Measurements from ENCODE around the gene MAP3K13. TPM values are rescaled to one million over a fixed set of nuclear protein-coding genes. Genes with fewer than 3 reads are reported as not detected.
A peak's percentile ranks its signal among the peaks of the same experiment; 100 is the strongest.

The MAP3K13 gene
- total and polyA plus RNA-seq, 4 experiments from 2014 or later = 8.7 to 47.9 (median 25.4) TPM

DNA sequence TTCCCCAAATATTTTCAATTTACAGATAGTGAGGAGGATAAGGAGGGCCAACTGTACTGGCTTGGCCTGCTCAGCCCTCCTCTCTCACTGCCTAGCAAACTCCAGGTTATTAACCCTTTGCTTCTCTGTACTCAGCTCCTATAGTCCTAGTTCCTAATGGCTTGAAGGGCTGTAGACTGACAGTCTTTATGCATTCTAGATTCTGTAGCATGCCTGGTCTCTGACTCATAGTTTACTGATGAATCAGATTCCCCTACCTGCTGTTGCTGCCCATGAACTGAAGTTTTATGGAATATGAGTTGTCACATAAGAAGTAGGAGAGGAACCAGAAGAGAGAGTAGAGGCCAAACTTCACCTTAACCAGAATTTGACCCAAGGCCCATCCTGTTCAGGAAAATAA lies 27.1 kb upstream of the MAP3K13 start:
- H3K36me3 ChIP-seq (ENCODE audit: insufficient read depth, low read length) = no peaks in the 10 kb centered on the region
- intact Hi-C loops (cut with micrococcal nuclease) = no loop called here
- Mint-ChIP-seq H3K4me3 (no peak overlapping the region), H3K4me1 (no peaks in the 10 kb centered on the region), H3K27me3 (no peaks in the 10 kb centered on the region), H3K9me3 (no peaks in the 10 kb centered on the region), H3K36me3 (no peaks in the 10 kb centered on the region), H3K27ac (no peak overlapping the region)
- H3K27ac ChIP-seq (ENCODE audit: low read depth, low read length) = no peak overlapping the region
- no peaks in the 10 kb centered on the region for H3K4me1 ChIP-seq (ENCODE audit: insufficient read depth, low read length)
- H3K27me3 ChIP-seq (ENCODE audit: insufficient read depth, low read length) = no peaks in the 10 kb centered on the region
- DNase-seq = no peak
- CTCF ChIA-PET (ENCODE audit: partially characterized antibody) = no interaction called here
- no peak overlapping the region for H3K4me3 ChIP-seq (ENCODE audit: low read length in 2 of 2)
- POLR2A ChIA-PET (ENCODE audit: partially characterized antibody) = no interaction called here
- no peaks in the 10 kb centered on the region for H3K9me3 ChIP-seq (ENCODE audit: control insufficient read depth in 1 of 2, low read length in 2 of 2)

DNA sequence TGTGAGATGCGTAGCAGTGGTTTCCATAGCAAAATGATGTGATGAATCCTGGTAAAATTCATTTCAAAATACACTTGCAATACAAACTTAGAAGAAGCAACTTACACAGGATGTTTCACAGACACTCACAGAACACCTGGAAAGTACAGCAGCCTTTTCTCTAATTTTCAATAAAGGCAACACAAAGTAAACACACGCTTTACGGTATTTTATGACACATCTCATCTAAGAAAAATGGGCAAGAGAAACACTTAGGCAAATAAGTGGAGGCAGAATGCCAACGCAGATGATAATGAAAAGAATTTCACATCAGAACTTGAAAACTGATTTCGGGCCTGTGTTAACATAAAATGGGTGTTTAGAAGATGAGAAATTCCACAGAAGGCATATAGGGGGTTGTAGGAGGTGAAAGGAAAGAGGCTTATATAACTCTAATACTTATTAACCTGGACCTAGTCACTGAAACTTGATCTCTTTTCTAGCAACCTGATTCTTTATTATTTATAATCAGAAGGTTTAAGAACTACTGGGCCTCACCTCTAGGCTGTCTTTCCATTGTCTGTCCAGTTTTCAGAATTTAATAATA lies 25.6 kb upstream of the MAP3K13 start:
- no peaks in the 10 kb centered on the region for H3K27me3 Mint-ChIP-seq
- DNase-seq = no peak
- intact Hi-C loops (cut with micrococcal nuclease) = no loop called here
- no peaks in the 10 kb centered on the region for H3K27me3 ChIP-seq (ENCODE audit: insufficient read depth, low read length)
- CTCF ChIA-PET (ENCODE audit: partially characterized antibody) = no interaction called here
- H3K4me1 ChIP-seq (ENCODE audit: insufficient read depth, low read length) = no peaks in the 10 kb centered on the region
- no peak overlapping the region for H3K27ac ChIP-seq (ENCODE audit: low read depth, low read length)
- H3K4me3 Mint-ChIP-seq = no peak overlapping the region
- no peak overlapping the region for H3K4me3 ChIP-seq (ENCODE audit: low read length in 2 of 2)
- H3K4me1 Mint-ChIP-seq = peaks cover 0 to 3% (median 1%) of the 10 kb centered on the region in 4 donors
- H3K27ac Mint-ChIP-seq = no peak overlapping the region
- H3K36me3 Mint-ChIP-seq = no peaks in the 10 kb centered on the region
- no peaks in the 10 kb centered on the region for H3K9me3 Mint-ChIP-seq
- POLR2A ChIA-PET (ENCODE audit: partially characterized antibody) = no interaction called here
- no peaks in the 10 kb centered on the region for H3K9me3 ChIP-seq (ENCODE audit: control insufficient read depth in 1 of 2, low read length in 2 of 2)
- no peaks in the 10 kb centered on the region for H3K36me3 ChIP-seq (ENCODE audit: insufficient read depth, low read length)

DNA sequence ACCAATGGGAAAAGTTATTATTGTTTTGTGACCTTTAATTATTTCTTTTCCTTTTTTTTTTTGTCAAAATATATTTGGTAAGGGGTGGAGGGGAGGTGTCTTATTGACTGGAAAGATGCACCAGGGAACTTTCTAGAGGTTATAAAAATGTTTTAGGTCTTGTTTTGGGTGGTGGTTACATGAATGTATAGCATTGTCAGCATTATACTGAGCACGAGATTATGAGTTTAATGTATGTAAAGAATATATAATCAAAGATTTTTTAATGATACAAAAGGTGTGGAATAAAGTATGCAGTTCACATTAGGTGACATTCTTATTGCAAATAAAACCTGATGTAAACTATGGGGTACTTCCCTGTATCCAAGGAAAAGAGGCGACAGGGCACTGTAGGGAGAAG lies 23.0 kb upstream of the MAP3K13 start:
- DNase-seq = no peak
- CTCF ChIA-PET (ENCODE audit: partially characterized antibody) = no interaction called here
- Mint-ChIP-seq H3K9me3 (no peaks in the 10 kb centered on the region), H3K4me3 (no peak overlapping the region), H3K36me3 (no peaks in the 10 kb centered on the region), H3K27me3 (no peaks in the 10 kb centered on the region), H3K27ac (no peak overlapping the region), H3K4me1 (peaks cover 5 to 11% (median 8%) of the 10 kb centered on the region in 4 donors)
- H3K36me3 ChIP-seq (ENCODE audit: insufficient read depth, low read length) = no peaks in the 10 kb centered on the region
- peaks cover 7% of the 10 kb centered on the region for H3K4me1 ChIP-seq (ENCODE audit: insufficient read depth, low read length)
- H3K27me3 ChIP-seq (ENCODE audit: insufficient read depth, low read length) = no peaks in the 10 kb centered on the region
- H3K9me3 ChIP-seq (ENCODE audit: control insufficient read depth in 1 of 2, low read length in 2 of 2) = no peaks in the 10 kb centered on the region
- H3K27ac ChIP-seq (ENCODE audit: low read depth, low read length) = no peak overlapping the region
- intact Hi-C loops (cut with micrococcal nuclease) = no loop called here
- H3K4me3 ChIP-seq (ENCODE audit: low read length in 2 of 2) = no peak overlapping the region
- POLR2A ChIA-PET (ENCODE audit: partially characterized antibody) = no interaction called here

DNA sequence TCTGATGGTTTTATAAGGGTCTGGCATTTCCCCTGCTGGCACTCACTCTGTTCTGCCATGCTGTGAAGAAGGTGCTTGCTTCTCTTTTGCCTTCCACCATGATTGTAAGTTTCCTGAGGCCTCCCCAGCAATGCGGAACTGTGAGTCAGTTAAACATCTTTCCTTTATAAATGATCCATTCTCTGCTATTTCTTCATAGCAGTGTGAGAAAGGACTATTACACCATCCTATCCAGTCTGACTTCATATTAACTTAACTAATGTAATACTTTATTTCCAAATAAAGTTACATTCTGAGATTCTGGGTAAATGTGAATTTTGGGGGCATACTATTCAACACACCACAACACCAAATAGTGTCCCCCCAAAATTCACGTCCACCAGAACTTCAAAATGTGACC lies 22.2 kb upstream of the MAP3K13 start:
- Mint-ChIP-seq H3K36me3 (no peaks in the 10 kb centered on the region), H3K27ac (no peak overlapping the region), H3K4me1 (peaks cover 5 to 11% (median 8%) of the 10 kb centered on the region in 4 donors), H3K27me3 (no peaks in the 10 kb centered on the region), H3K9me3 (no peaks in the 10 kb centered on the region), H3K4me3 (no peak overlapping the region)
- Histone ChIP-seq H3K36me3 (ENCODE audit: insufficient read depth, low read length) (no peaks in the 10 kb centered on the region), H3K27me3 (ENCODE audit: insufficient read depth, low read length) (no peaks in the 10 kb centered on the region), H3K9me3 (ENCODE audit: control insufficient read depth in 1 of 2, low read length in 2 of 2) (no peaks in the 10 kb centered on the region), H3K27ac (ENCODE audit: low read depth, low read length) (no peak overlapping the region), H3K4me1 (ENCODE audit: insufficient read depth, low read length) (peaks cover 7% of the 10 kb centered on the region), H3K4me3 (ENCODE audit: low read length in 2 of 2) (no peak overlapping the region)
- ChIA-PET POLR2A (ENCODE audit: partially characterized antibody) (no interaction called here), CTCF (ENCODE audit: partially characterized antibody) (no interaction called here)
- intact Hi-C loops (cut with micrococcal nuclease) = no loop called here
- DNase-seq = no peak

DNA sequence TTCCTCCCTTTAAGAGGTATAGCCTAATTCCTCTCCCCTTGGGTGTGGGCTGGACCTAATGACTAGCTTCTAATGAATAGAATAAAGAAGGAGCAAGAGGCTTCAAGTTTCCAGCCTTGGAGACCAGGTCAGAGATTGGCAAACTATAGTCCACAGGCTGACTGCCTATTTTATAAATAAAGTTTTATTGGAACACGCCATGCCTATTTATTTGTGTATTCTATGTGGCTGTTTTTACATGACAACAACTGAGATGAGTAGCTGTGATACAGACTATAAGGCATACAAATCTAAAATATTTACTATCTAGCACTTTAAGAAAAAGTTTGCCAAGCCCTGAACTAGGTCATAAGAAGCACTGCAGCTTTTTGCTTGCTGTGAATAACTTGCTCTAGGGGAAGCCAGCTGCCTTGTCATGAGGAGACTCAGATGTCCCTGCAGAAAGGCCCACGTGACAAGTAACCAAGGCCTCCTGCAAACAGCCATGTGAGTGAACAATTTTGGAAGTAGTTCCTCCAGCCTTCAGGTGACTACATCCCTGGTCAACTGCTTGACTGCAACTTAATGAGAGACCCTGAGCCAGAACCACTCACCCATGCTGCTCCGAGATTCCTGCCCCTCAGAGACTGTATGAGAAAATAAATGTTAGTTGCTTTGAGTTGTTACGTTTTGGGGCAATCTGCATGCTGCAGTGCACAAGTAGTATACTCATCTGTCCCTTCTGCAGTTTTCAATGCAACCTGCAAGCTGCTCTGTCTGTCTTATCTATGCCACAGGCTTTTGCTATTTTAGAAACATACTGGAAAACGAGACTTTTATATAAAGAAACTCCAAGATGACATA lies 21.1 kb upstream of the MAP3K13 start:
- no peaks in the 10 kb centered on the region for H3K36me3 Mint-ChIP-seq
- Histone ChIP-seq H3K36me3 (ENCODE audit: insufficient read depth, low read length) (no peaks in the 10 kb centered on the region), H3K4me1 (ENCODE audit: insufficient read depth, low read length) (peaks cover 7% of the 10 kb centered on the region), H3K4me3 (ENCODE audit: low read length in 2 of 2) (no peak overlapping the region), H3K9me3 (ENCODE audit: control insufficient read depth in 1 of 2, low read length in 2 of 2) (no peaks in the 10 kb centered on the region), H3K27ac (ENCODE audit: low read depth, low read length) (no peak overlapping the region), H3K27me3 (ENCODE audit: insufficient read depth, low read length) (no peaks in the 10 kb centered on the region)
- no peak overlapping the region for H3K27ac Mint-ChIP-seq
- no peak for DNase-seq
- CTCF ChIA-PET (ENCODE audit: partially characterized antibody) = no interaction called here
- H3K4me1 Mint-ChIP-seq = peaks cover 5 to 11% (median 8%) of the 10 kb centered on the region in 4 donors
- intact Hi-C loops (cut with micrococcal nuclease) = no loop called here
- H3K4me3 Mint-ChIP-seq = no peak overlapping the region
- H3K27me3 Mint-ChIP-seq = no peaks in the 10 kb centered on the region
- POLR2A ChIA-PET (ENCODE audit: partially characterized antibody) = no interaction called here
- H3K9me3 Mint-ChIP-seq = no peaks in the 10 kb centered on the region

DNA sequence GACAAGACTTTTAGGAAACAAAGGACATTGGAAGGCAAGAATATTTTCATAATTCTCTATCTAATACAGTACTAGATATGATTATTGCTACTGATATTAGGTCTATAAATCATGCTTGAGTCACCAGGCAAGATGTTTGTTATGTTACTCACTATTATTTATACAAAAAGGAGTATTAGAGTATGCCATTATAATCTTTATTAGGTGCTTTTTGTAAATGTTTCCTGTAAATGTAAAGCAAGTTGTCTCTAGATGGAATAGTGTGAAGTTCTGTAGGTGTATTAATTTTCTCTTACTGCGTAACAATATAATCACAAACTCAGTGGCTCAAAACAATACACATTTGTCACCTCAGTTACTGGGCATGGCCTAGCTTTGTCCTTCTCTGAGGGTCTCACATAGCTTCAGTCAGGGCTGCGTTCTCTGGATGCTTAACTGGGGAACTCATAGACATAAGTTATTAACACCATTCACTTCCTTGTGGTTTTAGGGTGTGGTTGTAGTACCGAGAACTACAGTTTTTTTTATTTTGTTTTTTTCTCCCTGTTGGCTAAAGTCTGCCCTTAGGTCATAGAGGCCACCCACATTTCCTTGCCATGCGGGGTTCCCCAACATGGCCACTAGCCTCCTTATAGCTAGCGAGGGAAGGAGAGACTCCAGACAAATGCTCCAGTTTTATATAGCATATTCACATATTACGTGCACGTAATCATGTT lies 20.3 kb upstream of the MAP3K13 start:
- Mint-ChIP-seq H3K27me3 (no peaks in the 10 kb centered on the region), H3K9me3 (no peaks in the 10 kb centered on the region), H3K4me3 (no peak overlapping the region), H3K27ac (peak overlapping the region in 1 of 7 donors; percentile 21), H3K4me1 (peaks cover 5 to 11% (median 8%) of the 10 kb centered on the region in 4 donors), H3K36me3 (no peaks in the 10 kb centered on the region)
- Histone ChIP-seq H3K4me3 (ENCODE audit: low read length in 2 of 2) (no peak overlapping the region), H3K27me3 (ENCODE audit: insufficient read depth, low read length) (no peaks in the 10 kb centered on the region), H3K9me3 (ENCODE audit: control insufficient read depth in 1 of 2, low read length in 2 of 2) (no peaks in the 10 kb centered on the region), H3K4me1 (ENCODE audit: insufficient read depth, low read length) (peaks cover 7% of the 10 kb centered on the region), H3K27ac (ENCODE audit: low read depth, low read length) (no peak overlapping the region), H3K36me3 (ENCODE audit: insufficient read depth, low read length) (no peaks in the 10 kb centered on the region)
- intact Hi-C loops (cut with micrococcal nuclease) = no loop called here
- CTCF ChIA-PET (ENCODE audit: partially characterized antibody) = no interaction called here
- no peak for DNase-seq
- POLR2A ChIA-PET (ENCODE audit: partially characterized antibody) = no interaction called here

DNA sequence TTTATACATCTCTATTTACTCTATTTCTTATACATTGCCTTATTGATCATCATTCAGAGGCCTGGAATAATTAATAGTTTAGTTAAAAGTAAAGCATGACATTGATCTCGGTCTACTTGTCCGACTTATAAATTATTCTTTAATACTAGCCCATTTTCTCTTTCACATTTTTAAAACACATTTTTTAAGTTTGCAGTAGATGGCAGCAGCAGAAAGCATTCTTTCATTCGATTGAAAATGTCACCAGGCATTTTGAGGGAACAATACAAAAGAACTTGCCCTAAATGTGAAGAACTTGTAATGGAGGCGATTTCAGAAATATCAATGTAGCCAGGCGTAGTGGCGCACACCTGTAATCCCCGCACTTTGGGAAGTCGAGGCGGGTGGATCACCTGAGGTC lies 15.5 kb upstream of the MAP3K13 start:
- no peaks in the 10 kb centered on the region for H3K27me3 ChIP-seq (ENCODE audit: insufficient read depth, low read length)
- no peaks in the 10 kb centered on the region for H3K36me3 Mint-ChIP-seq
- H3K9me3 ChIP-seq (ENCODE audit: control insufficient read depth in 1 of 2, low read length in 2 of 2) = no peaks in the 10 kb centered on the region
- peaks cover 7% of the 10 kb centered on the region for H3K4me1 ChIP-seq (ENCODE audit: insufficient read depth, low read length)
- CTCF ChIA-PET (ENCODE audit: partially characterized antibody) = no interaction called here
- no peak overlapping the region for H3K4me3 ChIP-seq (ENCODE audit: low read length in 2 of 2)
- peaks cover 0 to 11% of the 10 kb centered on the region in 2 donors for H3K27me3 Mint-ChIP-seq
- intact Hi-C loops (cut with micrococcal nuclease) = no loop called here
- H3K4me1 Mint-ChIP-seq = peaks cover 5 to 7% (median 6%) of the 10 kb centered on the region in 4 donors
- H3K4me3 Mint-ChIP-seq = no peak overlapping the region
- no peak for DNase-seq
- POLR2A ChIA-PET (ENCODE audit: partially characterized antibody) = no interaction called here
- no peak overlapping the region for H3K27ac Mint-ChIP-seq
- H3K36me3 ChIP-seq (ENCODE audit: insufficient read depth, low read length) = no peaks in the 10 kb centered on the region
- peaks cover 0 to 6% (median 0%) of the 10 kb centered on the region in 8 donors for H3K9me3 Mint-ChIP-seq
- no peak overlapping the region for H3K27ac ChIP-seq (ENCODE audit: low read depth, low read length)
